Measurements from ENCODE around the gene HSBP1. TPM values are rescaled to one million over a fixed set of nuclear protein-coding genes. Genes with fewer than 3 reads are reported as not detected.

The HSBP1 gene
- total and polyA plus RNA-seq, 2 of the 4 experiments (the other 2 are of a cell fraction), result 8.8 to 65.2 TPM

GRCh38 chr16:83847371-83848225 is 39.8 kb downstream of the HSBP1 start:
- dilution Hi-C loops (cut with HindIII; ENCODE audit: low sequenced_read_pairs, unreplicated experiment), result no loop called here
- H4K91ac ChIP-seq (ENCODE audit: insufficient read depth, low read depth, low read length), result no peak overlapping the region
- no peaks in the 10 kb centered on the region for H3K36me3 ChIP-seq (ENCODE audit: control insufficient read depth, insufficient read depth, low read length)
- H2AK5ac ChIP-seq (ENCODE audit: low read depth, low read length), result no peak overlapping the region
- H2BK15ac ChIP-seq (ENCODE audit: low read depth, low read length), result no peak overlapping the region
- H3K4me2 ChIP-seq (ENCODE audit: low read depth, low read length), result no peak overlapping the region
- H2AK9ac ChIP-seq (replicated peaks; ENCODE audit: low read depth, low read length, poor library complexity), result no peak overlapping the region
- H2BK5ac ChIP-seq (ENCODE audit: low read depth, low read length, poor library complexity, severe bottlenecking), result no peak overlapping the region
- CTCF ChIA-PET, result no interaction called here
- TF ChIP-seq FOS (IDR thresholded peaks at IDR 0.05; ENCODE audit: low read depth, low read length) (no peak), BHLHE40 (IDR thresholded peaks at IDR 0.05; ENCODE audit: low read depth, low read length) (no peak), NFE2L2 (IDR thresholded peaks at IDR 0.05; ENCODE audit: low read depth, low read length) (no peak), CTCF (conservative IDR thresholded peaks at IDR 0.05; ENCODE audit: low read depth, low read length) (no peak), RAD21 (IDR thresholded peaks at IDR 0.05; ENCODE audit: low read length) (no peak), SMC3 (IDR thresholded peaks at IDR 0.05; ENCODE audit: low read depth, low read length) (no peak)
- H3K9ac ChIP-seq (ENCODE audit: low read depth, low read length), result no peak overlapping the region
- in situ Hi-C loops (cut with MboI; ENCODE audit: low sequenced_read_pairs), result no loop called here
- no peaks in the 10 kb centered on the region for H4K20me1 ChIP-seq (ENCODE audit: insufficient read depth, low read length)
- H3K4ac ChIP-seq (ENCODE audit: low read depth, low read length), result no peak overlapping the region
- ATAC-seq (ENCODE audit: low read depth), result no peak
- no peak overlapping the region for H4K5ac ChIP-seq (ENCODE audit: low read depth, low read length)
- H4K8ac ChIP-seq (ENCODE audit: low read depth in 2 of 2, low read length in 2 of 2), result no peak overlapping the region
- POLR2A ChIA-PET (ENCODE audit: unreplicated experiment), result interaction anchor here (0.6 kb wide), 1 partner anchor 332 kb away, joined by 5 read pairs; no protein-coding TSS in a partner anchor
- H3K4me1 ChIP-seq (ENCODE audit: control insufficient read depth, insufficient read depth, low read length), result no peaks in the 10 kb centered on the region
- intact Hi-C loops (cut with micrococcal nuclease), result no loop called here
- H3K23ac ChIP-seq (ENCODE audit: low read depth, low read length), result no peak overlapping the region
- no peak overlapping the region for H2BK120ac ChIP-seq (ENCODE audit: low read depth, low read length)
- H3K9me1 ChIP-seq (ENCODE audit: insufficient read depth, low read length), result no peaks in the 10 kb centered on the region
- no peak overlapping the region for H2BK20ac ChIP-seq (ENCODE audit: low read depth, low read length)
- no TSS peak for BruUV-seq (replicated peaks)
- no peak overlapping the region for H2AFZ ChIP-seq (replicated peaks; ENCODE audit: low read length, poor library complexity)
- no peak overlapping the region for H3K27ac ChIP-seq (ENCODE audit: insufficient read depth, low read length)
- no peaks in the 10 kb centered on the region for H3K79me1 ChIP-seq (ENCODE audit: low read depth in 1 of 2, low read length in 2 of 2)
- no peak for DNase-seq
- H3K9me3 ChIP-seq (ENCODE audit: control insufficient read depth, insufficient read depth, low read length), result no peaks in the 10 kb centered on the region; the same call in 1 of the 2 replicates
- peaks cover 29% of the 10 kb centered on the region for H3K27me3 ChIP-seq (ENCODE audit: control insufficient read depth, insufficient read depth, low read length)
- WGBS, 2 experiments (ENCODE audit: extremely low coverage in 2 of 2, insufficient read length in 1 of 2), result 67% methylated on average over 5 of the region's 14 CpGs; no CpG with 5 or more reads in 1 of the 2 experiments
- no peak overlapping the region for H3K14ac ChIP-seq (replicated peaks; ENCODE audit: low read depth, low read length)
- no peak overlapping the region for H3K18ac ChIP-seq (ENCODE audit: low read depth, low read length)
- no peak overlapping the region for H3K4me3 ChIP-seq (ENCODE audit: insufficient read depth, low read depth, low read length)
- H3K56ac ChIP-seq (ENCODE audit: extremely low read depth, insufficient read depth, low read length), result no peak overlapping the region
